HCT116 (cell line): Measurements from ENCODE around the gene GPANK1.

Source experiments
- EZH2phosphoT487 ChIP-seq: fragments of 200-600 bp; IDR thresholded peaks from 2 replicates; pipeline ENCODE4 v1.6.1; 2018; ENCODE audit warnings: antibody characterized with exemption, borderline replicate concordance
- FOSL1 ChIP-seq: IDR thresholded peaks from 2 replicates; pipeline ENCODE4 v1.6.1; 2012; ENCODE audit warnings: low read depth
- POLR2A ChIP-seq: IDR thresholded peaks from 2 replicates; pipeline ENCODE4 v1.7.0; 2011; ENCODE audit warnings: borderline replicate concordance; ENCODE audit not compliant: insufficient read depth, insufficient read length; ENCODE audit errors: extremely low read depth
- POLR2AphosphoS5 ChIP-seq: IDR thresholded peaks from 2 replicates; pipeline ENCODE4 v1.6.1; 2011; ENCODE audit warnings: mild to moderate bottlenecking, low read depth, low read length, moderate library complexity
- SIN3A ChIP-seq: IDR thresholded peaks from 2 replicates; pipeline ENCODE4 v1.6.1; 2012; ENCODE audit warnings: low read depth
- TF ChIP-seq, protein P1 (sequence below), 3 experiments: fragments of 200-600 bp in 1 of 3; sonication (generic) in 1 of 3; IDR thresholded peaks in 2 of 3; conservative IDR thresholded peaks in 1 of 3; 2 replicates each; pipeline ENCODE4 v1.5.1; 2012 to 2017; ENCODE audit warnings: low read depth in 2 of 3, low read length in 2 of 3, antibody characterized with exemption in 1 of 3, borderline replicate concordance in 1 of 3, control low read depth in 1 of 3, mild to moderate bottlenecking in 1 of 3, mixed read lengths in 1 of 3, mixed run types in 1 of 3, moderate library complexity in 1 of 3; ENCODE audit not compliant: insufficient read depth in 1 of 3
- TF ChIP-seq, protein P2 (sequence below): IDR thresholded peaks from 2 replicates; pipeline ENCODE4 v1.6.1; 2012; ENCODE audit warnings: low read depth
- TF ChIP-seq, protein P3 (sequence below): IDR thresholded peaks from 2 replicates; pipeline ENCODE4 v1.6.1; 2011; ENCODE audit warnings: mild to moderate bottlenecking, low read length, moderate library complexity; ENCODE audit not compliant: insufficient replicate concordance; ENCODE audit errors: extremely low read depth

DNA sequence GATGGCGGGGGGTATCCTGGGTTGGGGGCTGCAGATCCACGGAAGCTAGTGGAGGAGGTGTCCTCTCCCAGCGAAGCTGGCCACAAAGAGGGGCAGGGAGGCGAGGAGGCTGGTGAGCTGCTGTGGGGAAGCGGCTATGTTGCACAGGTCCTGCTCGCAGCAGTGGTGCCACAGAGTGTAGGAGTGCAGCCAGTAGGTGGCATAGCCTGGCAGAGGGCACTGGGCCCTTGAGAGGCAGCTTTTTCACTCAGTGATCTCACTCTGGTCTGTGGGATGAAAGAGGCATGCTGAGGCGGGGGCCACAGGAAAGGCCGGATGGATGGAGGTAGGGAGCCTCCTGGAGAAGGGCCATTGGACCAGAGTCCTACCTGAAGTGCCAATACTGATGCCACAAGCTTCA lies 47.5 kb upstream of the GPANK1 start:
- TF ChIP-seq, protein P1, sequence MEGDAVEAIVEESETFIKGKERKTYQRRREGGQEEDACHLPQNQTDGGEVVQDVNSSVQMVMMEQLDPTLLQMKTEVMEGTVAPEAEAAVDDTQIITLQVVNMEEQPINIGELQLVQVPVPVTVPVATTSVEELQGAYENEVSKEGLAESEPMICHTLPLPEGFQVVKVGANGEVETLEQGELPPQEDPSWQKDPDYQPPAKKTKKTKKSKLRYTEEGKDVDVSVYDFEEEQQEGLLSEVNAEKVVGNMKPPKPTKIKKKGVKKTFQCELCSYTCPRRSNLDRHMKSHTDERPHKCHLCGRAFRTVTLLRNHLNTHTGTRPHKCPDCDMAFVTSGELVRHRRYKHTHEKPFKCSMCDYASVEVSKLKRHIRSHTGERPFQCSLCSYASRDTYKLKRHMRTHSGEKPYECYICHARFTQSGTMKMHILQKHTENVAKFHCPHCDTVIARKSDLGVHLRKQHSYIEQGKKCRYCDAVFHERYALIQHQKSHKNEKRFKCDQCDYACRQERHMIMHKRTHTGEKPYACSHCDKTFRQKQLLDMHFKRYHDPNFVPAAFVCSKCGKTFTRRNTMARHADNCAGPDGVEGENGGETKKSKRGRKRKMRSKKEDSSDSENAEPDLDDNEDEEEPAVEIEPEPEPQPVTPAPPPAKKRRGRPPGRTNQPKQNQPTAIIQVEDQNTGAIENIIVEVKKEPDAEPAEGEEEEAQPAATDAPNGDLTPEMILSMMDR (IDR thresholded peaks at IDR 0.05 in 2 of 3, conservative IDR thresholded peaks at IDR 0.05 in 1 of 3; ENCODE audit: borderline replicate concordance in 1 of 3, insufficient read depth in 1 of 3, low read depth in 2 of 3, low read length in 2 of 3) = peak in 2 of 3 experiments; percentile 22 to 38; a peak in 4 of 6 replicates
- TF ChIP-seq EZH2phosphoT487 (no peak), POLR2AphosphoS5 (no peak), SIN3A (no peak), POLR2A (no peak), FOSL1 (no peak)
- TF ChIP-seq, protein P2, sequence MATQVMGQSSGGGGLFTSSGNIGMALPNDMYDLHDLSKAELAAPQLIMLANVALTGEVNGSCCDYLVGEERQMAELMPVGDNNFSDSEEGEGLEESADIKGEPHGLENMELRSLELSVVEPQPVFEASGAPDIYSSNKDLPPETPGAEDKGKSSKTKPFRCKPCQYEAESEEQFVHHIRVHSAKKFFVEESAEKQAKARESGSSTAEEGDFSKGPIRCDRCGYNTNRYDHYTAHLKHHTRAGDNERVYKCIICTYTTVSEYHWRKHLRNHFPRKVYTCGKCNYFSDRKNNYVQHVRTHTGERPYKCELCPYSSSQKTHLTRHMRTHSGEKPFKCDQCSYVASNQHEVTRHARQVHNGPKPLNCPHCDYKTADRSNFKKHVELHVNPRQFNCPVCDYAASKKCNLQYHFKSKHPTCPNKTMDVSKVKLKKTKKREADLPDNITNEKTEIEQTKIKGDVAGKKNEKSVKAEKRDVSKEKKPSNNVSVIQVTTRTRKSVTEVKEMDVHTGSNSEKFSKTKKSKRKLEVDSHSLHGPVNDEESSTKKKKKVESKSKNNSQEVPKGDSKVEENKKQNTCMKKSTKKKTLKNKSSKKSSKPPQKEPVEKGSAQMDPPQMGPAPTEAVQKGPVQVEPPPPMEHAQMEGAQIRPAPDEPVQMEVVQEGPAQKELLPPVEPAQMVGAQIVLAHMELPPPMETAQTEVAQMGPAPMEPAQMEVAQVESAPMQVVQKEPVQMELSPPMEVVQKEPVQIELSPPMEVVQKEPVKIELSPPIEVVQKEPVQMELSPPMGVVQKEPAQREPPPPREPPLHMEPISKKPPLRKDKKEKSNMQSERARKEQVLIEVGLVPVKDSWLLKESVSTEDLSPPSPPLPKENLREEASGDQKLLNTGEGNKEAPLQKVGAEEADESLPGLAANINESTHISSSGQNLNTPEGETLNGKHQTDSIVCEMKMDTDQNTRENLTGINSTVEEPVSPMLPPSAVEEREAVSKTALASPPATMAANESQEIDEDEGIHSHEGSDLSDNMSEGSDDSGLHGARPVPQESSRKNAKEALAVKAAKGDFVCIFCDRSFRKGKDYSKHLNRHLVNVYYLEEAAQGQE = no peak
- TF ChIP-seq, protein P3, sequence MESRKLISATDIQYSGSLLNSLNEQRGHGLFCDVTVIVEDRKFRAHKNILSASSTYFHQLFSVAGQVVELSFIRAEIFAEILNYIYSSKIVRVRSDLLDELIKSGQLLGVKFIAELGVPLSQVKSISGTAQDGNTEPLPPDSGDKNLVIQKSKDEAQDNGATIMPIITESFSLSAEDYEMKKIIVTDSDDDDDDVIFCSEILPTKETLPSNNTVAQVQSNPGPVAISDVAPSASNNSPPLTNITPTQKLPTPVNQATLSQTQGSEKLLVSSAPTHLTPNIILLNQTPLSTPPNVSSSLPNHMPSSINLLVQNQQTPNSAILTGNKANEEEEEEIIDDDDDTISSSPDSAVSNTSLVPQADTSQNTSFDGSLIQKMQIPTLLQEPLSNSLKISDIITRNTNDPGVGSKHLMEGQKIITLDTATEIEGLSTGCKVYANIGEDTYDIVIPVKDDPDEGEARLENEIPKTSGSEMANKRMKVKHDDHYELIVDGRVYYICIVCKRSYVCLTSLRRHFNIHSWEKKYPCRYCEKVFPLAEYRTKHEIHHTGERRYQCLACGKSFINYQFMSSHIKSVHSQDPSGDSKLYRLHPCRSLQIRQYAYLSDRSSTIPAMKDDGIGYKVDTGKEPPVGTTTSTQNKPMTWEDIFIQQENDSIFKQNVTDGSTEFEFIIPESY = no peak
